H9 (cell line): Measurements from ENCODE around the gene CHST2. TPM values are rescaled to one million over a fixed set of nuclear protein-coding genes. Genes with fewer than 3 reads are reported as not detected.

Source experiments
- DNase-seq: peaks from one replicate; pipeline ENCODE4 v3.0.0-alpha.2; 2017
- H2AFZ ChIP-seq: one replicate; pipeline ENCODE4 v1.6.1; 2013; ENCODE audit warnings: mild to moderate bottlenecking, low read length, control low read depth, moderate library complexity
- H2AK5ac ChIP-seq: 2 replicates; pipeline ENCODE4 v1.6.1; 2013; ENCODE audit warnings: low read length, control low read depth, mixed read lengths; ENCODE audit not compliant: insufficient read length
- H2BK120ac ChIP-seq: one replicate; pipeline ENCODE4 v1.6.1; 2013; ENCODE audit warnings: low read depth, mild to moderate bottlenecking, low read length, control low read depth, inconsistent platforms; ENCODE audit not compliant: poor library complexity, severe bottlenecking
- H2BK12ac ChIP-seq: 2 replicates; pipeline ENCODE4 v1.6.1; 2013; ENCODE audit warnings: low read length, control low read depth, mixed read lengths, low read depth; ENCODE audit not compliant: insufficient read length
- H2BK15ac ChIP-seq: 2 replicates; pipeline ENCODE4 v1.6.1; 2013; ENCODE audit warnings: low read depth, low read length, control low read depth
- H2BK20ac ChIP-seq: one replicate; pipeline ENCODE4 v1.6.1; 2013; ENCODE audit warnings: low read depth, mild to moderate bottlenecking, low read length, control low read depth, inconsistent platforms; ENCODE audit not compliant: poor library complexity, severe bottlenecking
- H2BK5ac ChIP-seq: 2 replicates; pipeline ENCODE4 v1.6.1; 2013; ENCODE audit warnings: low read length, control low read depth, mixed read lengths; ENCODE audit not compliant: insufficient read length
- H3K14ac ChIP-seq: 2 replicates; pipeline ENCODE4 v1.6.1; 2013; ENCODE audit warnings: low read length, control low read depth; ENCODE audit not compliant: insufficient read depth
- H3K18ac ChIP-seq: 2 replicates; pipeline ENCODE4 v1.6.1; 2013; ENCODE audit warnings: low read depth, mild to moderate bottlenecking, mixed read lengths, low read length, control low read depth; ENCODE audit not compliant: insufficient read length
- H3K23ac ChIP-seq: 2 replicates; pipeline ENCODE4 v1.6.1; 2013; ENCODE audit warnings: low read length, control low read depth, mixed read lengths, low read depth; ENCODE audit not compliant: insufficient read length
- H3K23me2 ChIP-seq: 2 replicates; pipeline ENCODE4 v1.6.1; 2013; ENCODE audit warnings: low read depth, mild to moderate bottlenecking, mixed read lengths, low read length, control low read depth; ENCODE audit not compliant: insufficient read length, poor library complexity, severe bottlenecking
- H3K27ac ChIP-seq: 2 replicates; pipeline ENCODE4 v1.5.1; 2013; ENCODE audit warnings: low read length, control low read depth, mixed read lengths, low read depth; ENCODE audit not compliant: insufficient read length
- H3K27me3 ChIP-seq: 2 replicates; pipeline ENCODE4 v1.6.1; 2013; ENCODE audit warnings: low read length, control low read depth, inconsistent platforms; ENCODE audit not compliant: insufficient read depth
- H3K4ac ChIP-seq: 2 replicates; pipeline ENCODE4 v1.6.1; 2013; ENCODE audit warnings: low read depth, mild to moderate bottlenecking, control low read depth, inconsistent platforms, low read length, moderate library complexity
- H3K4me1 ChIP-seq: 2 replicates; pipeline ENCODE4 v1.6.1; 2013; ENCODE audit warnings: low read length, control low read depth, inconsistent platforms; ENCODE audit not compliant: insufficient read depth
- H3K4me2 ChIP-seq: 2 replicates; pipeline ENCODE4 v1.6.1; 2013; ENCODE audit warnings: low read length, control low read depth, mixed read lengths; ENCODE audit not compliant: insufficient read length, insufficient read depth
- H3K56ac ChIP-seq: 2 replicates; pipeline ENCODE4 v1.6.1; 2013; ENCODE audit warnings: low read depth, mild to moderate bottlenecking, mixed read lengths, low read length, control low read depth; ENCODE audit not compliant: insufficient read length
- H3K79me1 ChIP-seq: 2 replicates; pipeline ENCODE4 v1.6.1; 2013; ENCODE audit warnings: low read depth, mild to moderate bottlenecking, moderate library complexity, low read length, control low read depth, inconsistent platforms; ENCODE audit not compliant: insufficient read depth, poor library complexity, severe bottlenecking
- H3K79me2 ChIP-seq: 2 replicates; pipeline ENCODE4 v1.6.1; 2013; ENCODE audit warnings: low read length, control low read depth, inconsistent platforms; ENCODE audit not compliant: insufficient read depth
- H3K9ac ChIP-seq: 2 replicates; pipeline ENCODE4 v1.6.1; 2013; ENCODE audit warnings: low read length, control low read depth, mixed read lengths; ENCODE audit not compliant: insufficient read length; ENCODE audit errors: extremely low read depth
- H3K9me3 ChIP-seq: one replicate; pipeline ENCODE4 v1.6.1; 2013; ENCODE audit warnings: low read depth, low read length, inconsistent platforms; ENCODE audit not compliant: control insufficient read depth
- H3T11ph ChIP-seq: one replicate; pipeline ENCODE4 v1.6.1; 2013; ENCODE audit warnings: mild to moderate bottlenecking, low read length, control low read depth, inconsistent platforms
- H4K20me1 ChIP-seq: one replicate; pipeline ENCODE4 v1.6.1; 2013; ENCODE audit not compliant: control insufficient read depth, insufficient read length, insufficient read depth
- H4K5ac ChIP-seq: 2 replicates; pipeline ENCODE4 v1.6.1; 2013; ENCODE audit warnings: low read depth, mild to moderate bottlenecking, mixed read lengths, low read length, control low read depth; ENCODE audit not compliant: insufficient read length
- H4K8ac ChIP-seq: replicated peaks from 2 replicates; pipeline ENCODE4 v1.6.1; 2013; ENCODE audit warnings: low read length, control low read depth, mixed read lengths, low read depth; ENCODE audit not compliant: insufficient read length
- H4K91ac ChIP-seq: 2 replicates; pipeline ENCODE4 v1.6.1; 2013; ENCODE audit warnings: low read depth, mild to moderate bottlenecking, moderate library complexity, mixed read lengths, low read length, control low read depth; ENCODE audit not compliant: insufficient read length
- H3K27ac Mint-ChIP-seq, 3 experiments: 2 replicates in 2 of 3; 3 replicates in 1 of 3; pipeline ENCODE4 v1.8.0; 2020 to 2021; ENCODE audit warnings: mixed read lengths in 3 of 3, mild to moderate bottlenecking in 1 of 3, moderate library complexity in 1 of 3
- H3K27me3 Mint-ChIP-seq: 2 replicates; pipeline ENCODE4 v1.8.0; 2021; ENCODE audit warnings: low read depth, mild to moderate bottlenecking, moderate library complexity, mixed read lengths
- H3K36me3 Mint-ChIP-seq, 3 experiments: 2 replicates in 2 of 3; 3 replicates in 1 of 3; pipeline ENCODE4 v1.8.0; 2020 to 2021; ENCODE audit warnings: low read depth in 3 of 3, mixed read lengths in 3 of 3; ENCODE audit not compliant: insufficient read depth in 1 of 3
- H3K4me1 Mint-ChIP-seq, 2 experiments: 2 replicates each; pipeline ENCODE4 v1.8.0; 2020; ENCODE audit warnings: mixed read lengths in 2 of 2
- H3K4me3 Mint-ChIP-seq, 2 experiments: 2 replicates in 1 of 2; 3 replicates in 1 of 2; pipeline ENCODE4 v1.8.0; 2020 to 2021; ENCODE audit warnings: mild to moderate bottlenecking in 2 of 2, mixed read lengths in 2 of 2, moderate library complexity in 1 of 2
- H3K9me3 Mint-ChIP-seq, 2 experiments: 2 replicates in 1 of 2; 3 replicates in 1 of 2; pipeline ENCODE4 v1.8.0; 2020; ENCODE audit warnings: mild to moderate bottlenecking in 2 of 2, mixed read lengths in 2 of 2, moderate library complexity in 1 of 2
- CTCF ChIP-seq: fragments of 200-600 bp; sonication (generic); conservative IDR thresholded peaks from 3 replicates; pipeline ENCODE4 v1.8.0; 2021; ENCODE audit warnings: antibody characterized with exemption, mild to moderate bottlenecking
- WGBS: extraction: QIAGEN DNeasy Blood & Tissue Kit; methylation state at CpG from one replicate; pipeline ENCODE4 v1.1.7; 2013; ENCODE audit warnings: missing lambda C conversion rate, low lambda C conversion rate, mixed read lengths; ENCODE audit not compliant: insufficient read length; ENCODE audit errors: extremely low coverage; 5-methylcytosine and 5-hydroxymethylcytosine counted together
- total RNA-seq: library from RNA; stranded (reverse); gene quantifications from 2 replicates; pipeline ENCODE4 v1.2.1, GENCODE V29; 2021

CHST2 gene
- total RNA-seq, 1 experiment from 2014 or later: 5.8 TPM

GRCh38 chr3:143090486-143090885, 29.1 kb upstream of the CHST2 start:
- Histone ChIP-seq H4K5ac (no peak overlapping the region), H3K79me2 (no peaks in the 10 kb centered on the region), H3K4me1 (no peaks in the 10 kb centered on the region), H2BK120ac (no peak overlapping the region), H3K27me3 (no peaks in the 10 kb centered on the region), H2BK15ac (no peak overlapping the region), H2AFZ (no peak overlapping the region), H2BK12ac (no peak overlapping the region), H3K4ac (no peak overlapping the region), H3K4me2 (no peak overlapping the region), H3K14ac (no peak overlapping the region), H3K23ac (no peak overlapping the region), H4K91ac (no peak overlapping the region), H3K56ac (no peak overlapping the region), H3K27ac (no peak overlapping the region), H3K23me2 (no peaks in the 10 kb centered on the region), H4K8ac (no peak overlapping the region), H2BK20ac (no peak overlapping the region), H3T11ph (no peak overlapping the region), H2AK5ac (no peak overlapping the region), H3K79me1 (no peaks in the 10 kb centered on the region), H3K9ac (no peak overlapping the region), H4K20me1 (no peaks in the 10 kb centered on the region), H3K9me3 (no peaks in the 10 kb centered on the region), H3K18ac (no peak overlapping the region), H2BK5ac (no peak overlapping the region)
- H3K4me1 Mint-ChIP-seq: peaks cover 0 to 3% of the 10 kb centered on the region in 2 experiments; a peak in 1 of 4 replicates
- H3K27me3 Mint-ChIP-seq: no peaks in the 10 kb centered on the region
- H3K36me3 Mint-ChIP-seq: peaks cover 0 to 8% (median 3%) of the 10 kb centered on the region in 3 experiments; a peak in 4 of 7 replicates
- WGBS: no CpG with 5 or more reads among the region's 5 CpGs
- TF ChIP-seq CTCF: no peak
- 0 out of 7 replicates have a peak overlapping the region, but pooled peaks of 1 of the 3 experiments have one; percentile 26 for H3K27ac Mint-ChIP-seq
- no peak for DNase-seq
- no peak overlapping the region for H3K4me3 Mint-ChIP-seq
- peaks cover 10 to 15% of the 10 kb centered on the region in 2 experiments for H3K9me3 Mint-ChIP-seq
